CD4-positive, CD25-positive, alpha-beta regulatory T cell (primary cell): ENCODE results near the gene PPP1CC. TPM values are rescaled to one million over a fixed set of nuclear protein-coding genes. Genes with fewer than 3 reads are reported as not detected.

ENCODE experiments used
- ATAC-seq, 2 donors: fragments of 150-1000 bp; cut with Tn5 transposase; one replicate each; pipeline ENCODE4 v1.10.0; 2021; ENCODE audit warnings: low read depth in 2 of 2, moderate number of reproducible peaks in 2 of 2, moderate library complexity in 1 of 2
- DNase-seq, 3 donors: peaks; one replicate each; pipeline versions ENCODE4 v3.0.0 to v3.0.0-alpha.2; 2012 to 2022; ENCODE audit warnings: mixed read lengths in 1 of 3
- H3K27ac ChIP-seq: one replicate; pipeline ENCODE4 v1.7.0; 2013; ENCODE audit warnings: mild to moderate bottlenecking, low read length; ENCODE audit not compliant: insufficient read depth, poor library complexity, severe bottlenecking
- H3K27me3 ChIP-seq: one replicate; pipeline ENCODE4 v1.7.0; 2013; ENCODE audit warnings: low read length; ENCODE audit not compliant: control insufficient read depth, insufficient read depth
- H3K36me3 ChIP-seq: one replicate; pipeline ENCODE4 v1.7.0; 2013; ENCODE audit warnings: mild to moderate bottlenecking, low read length, moderate library complexity; ENCODE audit not compliant: control insufficient read depth, insufficient read depth
- H3K4me1 ChIP-seq: 2 replicates; pipeline ENCODE4 v1.7.0; 2013; ENCODE audit warnings: mild to moderate bottlenecking, low read length; ENCODE audit not compliant: insufficient read depth, control insufficient read depth, poor library complexity, severe bottlenecking
- H3K4me3 ChIP-seq: one replicate; pipeline ENCODE4 v1.7.0; 2013; ENCODE audit warnings: low read depth, mild to moderate bottlenecking, low read length, moderate library complexity
- H3K9me3 ChIP-seq, 2 experiments: 1 replicate in 1 of 2; 2 replicates in 1 of 2; pipeline ENCODE4 v1.7.0; 2013; ENCODE audit warnings: low read length in 2 of 2, mild to moderate bottlenecking in 1 of 2, moderate library complexity in 1 of 2; ENCODE audit not compliant: control insufficient read depth in 2 of 2
- H3K27ac Mint-ChIP-seq, 3 donors: one replicate each; pipeline ENCODE4 v1.8.0; 2020 to 2022; ENCODE audit warnings: mild to moderate bottlenecking in 3 of 3, mixed read lengths in 3 of 3, moderate library complexity in 2 of 3
- H3K27me3 Mint-ChIP-seq: one replicate; pipeline ENCODE4 v1.8.0; 2022; ENCODE audit warnings: mild to moderate bottlenecking, mixed read lengths
- H3K36me3 Mint-ChIP-seq: one replicate; pipeline ENCODE4 v1.8.0; 2020; ENCODE audit warnings: mixed read lengths
- H3K4me1 Mint-ChIP-seq, 4 donors: one replicate each; pipeline ENCODE4 v1.8.0; 2020 to 2022; ENCODE audit warnings: mixed read lengths in 4 of 4, mild to moderate bottlenecking in 1 of 4
- H3K4me3 Mint-ChIP-seq, 4 donors: one replicate each; pipeline ENCODE4 v1.8.0; 2020 to 2022; ENCODE audit warnings: mild to moderate bottlenecking in 4 of 4, mixed read lengths in 4 of 4, moderate library complexity in 3 of 4
- H3K9me3 Mint-ChIP-seq, 7 donors: one replicate each; pipeline ENCODE4 v1.8.0; 2020 to 2022; ENCODE audit warnings: mixed read lengths in 7 of 7, mild to moderate bottlenecking in 3 of 7, moderate library complexity in 2 of 7
- polyA plus RNA-seq, 4 donors: library from polyadenylated mRNA; unstranded; fragments of 300-500 nt; fragmentation: Illumina TruSeq; gene quantifications; one replicate each; pipeline ENCODE4 v1.2.3, GENCODE V29; 2021
- total RNA-seq: library from RNA; stranded (reverse); gene quantifications from one replicate; pipeline ENCODE4 v1.2.3, GENCODE V29; 2022

Gene PPP1CC
- total and polyA plus RNA-seq, 5 donors from 2014 or later: 166 to 177 (median 174) TPM

DNA sequence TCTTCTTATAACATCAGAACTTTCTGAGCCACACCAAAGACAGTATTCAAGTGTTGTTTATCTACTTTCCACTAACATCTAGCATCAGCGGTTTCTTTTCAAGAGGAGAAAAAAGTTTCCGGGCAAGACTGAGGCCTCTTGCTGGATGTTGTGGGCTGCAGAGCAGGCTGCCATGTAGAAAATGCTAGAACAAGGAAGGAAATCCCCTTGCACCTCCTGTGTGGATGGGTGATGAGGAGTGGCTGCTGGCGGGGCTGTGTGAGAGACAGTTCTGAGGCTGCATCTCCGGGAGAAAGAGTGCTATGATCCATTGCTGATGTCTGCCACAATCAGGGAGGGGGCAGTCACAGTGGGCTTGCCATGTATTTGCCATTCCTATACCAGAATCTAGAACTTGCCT, 37.8 kb upstream of the PPP1CC start:
- Mint-ChIP-seq H3K27me3 (peaks cover 5% of the 10 kb centered on the region), H3K27ac (peak overlapping the region; percentile 69 to 75 (median 73)), H3K36me3 (no peaks in the 10 kb centered on the region), H3K9me3 (no peaks in the 10 kb centered on the region), H3K4me3 (peak overlapping the region; percentile 11 to 66 (median 53)), H3K4me1 (peaks cover 25 to 38% (median 30%) of the 10 kb centered on the region in 4 donors)
- DNase-seq: peak in 1 of 3 donors; percentile 37
- peaks cover 19% of the 10 kb centered on the region for H3K4me1 ChIP-seq
- H3K4me3 ChIP-seq: no peak overlapping the region
- H3K9me3 ChIP-seq: no peaks in the 10 kb centered on the region
- no peak overlapping the region for H3K27ac ChIP-seq
- peak; percentile 45 to 56 for ATAC-seq
- H3K27me3 ChIP-seq: no peaks in the 10 kb centered on the region
- no peaks in the 10 kb centered on the region for H3K36me3 ChIP-seq

DNA sequence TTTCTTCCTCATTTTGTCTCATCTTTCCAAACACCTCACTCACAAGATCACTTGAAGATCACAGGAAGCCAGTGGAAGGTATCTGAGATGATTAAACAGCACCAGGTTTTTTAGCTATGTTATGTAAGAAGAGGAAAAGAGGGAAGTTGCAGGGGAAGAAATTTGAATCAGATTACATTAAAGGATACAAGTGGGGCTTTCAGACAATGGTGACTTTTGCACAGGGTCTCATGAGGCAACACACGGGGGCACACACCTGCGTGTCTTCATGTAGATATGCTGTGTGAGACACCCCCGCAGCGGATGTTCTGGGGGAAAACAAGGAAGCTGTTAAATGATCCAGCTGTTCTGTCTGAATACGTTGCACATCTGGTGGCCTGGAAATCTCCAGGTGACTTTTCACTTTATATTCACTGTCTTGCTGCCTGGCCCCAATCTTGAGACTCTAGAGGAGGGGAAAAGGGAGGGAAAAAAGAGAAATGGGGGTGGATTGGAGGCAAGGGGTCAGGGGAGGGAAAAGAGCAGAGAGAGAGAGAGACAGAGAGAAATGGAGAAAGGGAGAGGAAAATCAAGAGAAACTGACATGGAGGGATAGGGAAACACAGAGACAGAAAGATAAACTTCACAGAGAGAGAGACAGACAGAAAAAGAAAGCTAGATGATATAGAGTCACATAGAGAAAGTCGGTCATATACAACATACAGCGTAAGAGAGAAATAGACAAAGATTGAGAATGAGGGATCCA, 36.3 kb upstream of the PPP1CC start:
- DNase-seq: no peak
- Mint-ChIP-seq H3K4me1 (peaks cover 25 to 39% (median 32%) of the 10 kb centered on the region in 4 donors), H3K27ac (peak overlapping the region in 2 of 3 donors; percentile 73 to 91), H3K27me3 (peaks cover 5% of the 10 kb centered on the region), H3K36me3 (no peaks in the 10 kb centered on the region), H3K4me3 (peak overlapping the region in 2 of 4 donors; percentile 64 to 77), H3K9me3 (peaks cover 0 to 1% (median 0%) of the 10 kb centered on the region in 7 donors)
- Histone ChIP-seq H3K4me3 (no peak overlapping the region), H3K27me3 (no peaks in the 10 kb centered on the region), H3K36me3 (no peaks in the 10 kb centered on the region), H3K4me1 (peaks cover 19% of the 10 kb centered on the region), H3K9me3 (no peaks in the 10 kb centered on the region), H3K27ac (no peak overlapping the region)
- ATAC-seq: no peak

DNA sequence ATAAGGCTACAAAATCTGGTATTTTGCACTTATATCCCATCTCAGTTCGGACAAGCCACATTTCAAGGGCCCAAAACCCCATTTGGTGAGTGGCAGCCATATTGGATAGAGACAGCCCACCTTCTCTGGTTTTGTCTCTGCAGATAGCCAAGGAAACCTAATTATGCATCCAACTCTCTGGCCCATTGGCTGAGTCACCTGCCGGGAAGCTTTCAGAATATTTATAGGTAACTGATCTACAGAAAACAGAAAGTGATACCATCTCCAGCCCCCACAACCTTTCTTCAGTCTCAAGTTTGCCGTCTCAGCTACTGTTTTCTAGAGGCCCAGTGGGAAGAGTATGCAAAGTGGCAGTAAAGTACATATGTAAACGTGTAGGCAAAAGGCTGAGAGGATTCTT, 33.7 kb upstream of the PPP1CC start:
- Histone ChIP-seq H3K4me3 (no peak overlapping the region), H3K27me3 (no peaks in the 10 kb centered on the region), H3K4me1 (peaks cover 28% of the 10 kb centered on the region), H3K36me3 (no peaks in the 10 kb centered on the region), H3K27ac (no peak overlapping the region), H3K9me3 (no peaks in the 10 kb centered on the region)
- Mint-ChIP-seq H3K27me3 (no peaks in the 10 kb centered on the region), H3K36me3 (no peaks in the 10 kb centered on the region), H3K27ac (peak overlapping the region in 1 of 3 donors; percentile 65), H3K4me1 (peaks cover 31 to 55% (median 44%) of the 10 kb centered on the region in 4 donors), H3K9me3 (peaks cover 0 to 1% (median 0%) of the 10 kb centered on the region in 7 donors), H3K4me3 (peak overlapping the region in 1 of 4 donors; percentile 1)
- ATAC-seq (peak; percentile 44 to 48), DNase-seq (peak in 1 of 3 donors; percentile 72)

DNA sequence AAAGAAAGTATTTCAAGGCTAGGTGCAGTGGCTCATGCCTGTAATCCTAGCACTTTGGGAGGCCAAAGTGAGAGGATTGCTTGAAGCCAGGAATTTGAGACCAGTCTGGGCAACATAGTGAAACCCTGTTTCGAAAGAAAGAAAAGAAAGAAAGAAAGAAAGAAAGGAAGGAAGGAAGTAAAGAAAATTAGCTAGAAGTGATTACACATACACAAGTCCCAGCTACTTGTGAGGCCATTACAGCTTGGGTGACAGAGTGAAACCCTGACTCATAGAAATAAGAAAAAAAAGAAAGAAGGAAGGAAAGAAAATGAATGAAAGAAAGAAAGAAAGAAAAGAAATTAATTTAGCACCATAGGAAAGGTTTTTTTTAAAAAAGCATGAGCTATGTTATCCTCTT, 33.3 kb upstream of the PPP1CC start:
- Mint-ChIP-seq H3K4me1 (peaks cover 31 to 56% (median 45%) of the 10 kb centered on the region in 4 donors), H3K27ac (peak overlapping the region in 2 of 3 donors; percentile 59 to 73), H3K9me3 (peaks cover 0 to 1% (median 0%) of the 10 kb centered on the region in 7 donors), H3K36me3 (no peaks in the 10 kb centered on the region), H3K27me3 (no peaks in the 10 kb centered on the region), H3K4me3 (no peak overlapping the region)
- Histone ChIP-seq H3K9me3 (no peaks in the 10 kb centered on the region), H3K4me1 (peaks cover 28% of the 10 kb centered on the region), H3K4me3 (no peak overlapping the region), H3K27me3 (no peaks in the 10 kb centered on the region), H3K27ac (no peak overlapping the region), H3K36me3 (no peaks in the 10 kb centered on the region)
- DNase-seq (no peak), ATAC-seq (no peak)

DNA sequence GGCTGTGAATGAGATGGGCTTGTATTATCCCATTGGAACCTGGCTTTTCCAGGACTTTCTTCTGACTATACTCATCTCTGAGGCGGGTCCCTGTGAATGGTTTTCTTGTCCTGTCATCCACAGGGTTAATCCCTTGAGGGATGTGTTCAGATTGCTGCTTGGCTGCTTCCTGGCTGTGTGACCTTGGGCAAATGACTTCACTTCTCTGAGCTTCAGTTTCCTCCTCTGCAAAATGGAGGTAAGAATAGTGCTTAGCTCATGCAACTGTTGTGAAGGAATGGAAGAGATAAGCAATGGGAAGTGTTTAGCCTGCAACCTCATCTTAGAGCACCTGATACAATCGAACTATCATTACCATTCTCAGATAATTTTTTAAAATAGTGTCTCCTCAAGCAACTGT, 32.1 kb upstream of the PPP1CC start:
- H3K27ac ChIP-seq: no peak overlapping the region
- Mint-ChIP-seq H3K9me3 (peaks cover 0 to 2% (median 0%) of the 10 kb centered on the region in 7 donors), H3K27ac (peak overlapping the region in 1 of 3 donors; percentile 23), H3K27me3 (no peaks in the 10 kb centered on the region), H3K4me3 (no peak overlapping the region), H3K4me1 (peaks cover 24 to 47% (median 37%) of the 10 kb centered on the region in 4 donors), H3K36me3 (no peaks in the 10 kb centered on the region)
- H3K9me3 ChIP-seq: no peaks in the 10 kb centered on the region
- DNase-seq: no peak
- no peaks in the 10 kb centered on the region for H3K27me3 ChIP-seq
- H3K4me3 ChIP-seq: no peak overlapping the region
- H3K4me1 ChIP-seq: peaks cover 19% of the 10 kb centered on the region
- H3K36me3 ChIP-seq: no peaks in the 10 kb centered on the region
- ATAC-seq: no peak

DNA sequence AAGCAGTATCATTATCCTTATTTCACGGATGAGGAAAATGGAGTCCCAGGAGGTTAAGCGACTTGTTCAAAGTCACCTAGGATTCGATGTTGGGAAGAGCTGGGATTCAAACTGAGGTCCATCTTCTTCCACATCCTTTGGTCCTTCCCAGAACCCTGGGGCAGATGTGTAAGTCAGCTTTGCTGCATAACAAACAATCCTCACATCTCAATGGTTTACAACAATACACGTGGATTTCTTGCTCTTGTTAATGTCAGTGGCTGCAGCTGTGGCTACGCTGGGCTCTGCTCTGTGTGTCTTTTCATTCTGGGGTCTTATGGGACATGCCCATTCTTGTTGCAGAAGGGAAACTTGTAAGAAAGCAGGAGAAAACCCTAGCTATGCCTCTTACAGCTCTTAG, 26.3 kb upstream of the PPP1CC start:
- Mint-ChIP-seq H3K4me1 (peaks cover 9 to 17% (median 14%) of the 10 kb centered on the region in 4 donors), H3K36me3 (no peaks in the 10 kb centered on the region), H3K4me3 (no peak overlapping the region), H3K27ac (no peak overlapping the region), H3K9me3 (peaks cover 0 to 2% (median 0%) of the 10 kb centered on the region in 7 donors), H3K27me3 (peaks cover 9% of the 10 kb centered on the region)
- H3K4me3 ChIP-seq: no peak overlapping the region
- no peak for ATAC-seq
- peaks cover 9% of the 10 kb centered on the region for H3K4me1 ChIP-seq
- H3K27ac ChIP-seq: no peak overlapping the region
- DNase-seq: no peak
- no peaks in the 10 kb centered on the region for H3K27me3 ChIP-seq
- no peaks in the 10 kb centered on the region for H3K9me3 ChIP-seq
- no peaks in the 10 kb centered on the region for H3K36me3 ChIP-seq

DNA sequence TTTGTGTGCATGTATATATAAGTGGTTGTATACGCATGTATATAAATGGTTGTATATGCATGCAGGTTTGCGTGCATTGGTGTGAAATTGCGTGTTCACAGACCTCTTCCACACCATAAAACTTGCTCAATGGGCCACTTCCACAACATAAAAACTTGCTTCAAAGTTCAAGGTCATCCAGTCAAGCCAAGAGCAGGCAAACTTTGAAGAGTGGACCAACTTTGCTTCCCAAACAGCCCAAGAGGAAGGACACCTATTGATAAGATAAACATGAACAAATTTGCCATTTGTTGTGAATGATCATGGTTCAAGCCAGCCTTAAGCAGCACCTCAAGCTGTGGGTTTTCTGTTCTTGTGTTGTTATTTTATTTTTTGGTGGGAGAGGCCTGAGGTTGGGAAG, 25.2 kb upstream of the PPP1CC start:
- Mint-ChIP-seq H3K36me3 (no peaks in the 10 kb centered on the region), H3K27ac (no peak overlapping the region), H3K4me1 (peaks cover 6 to 14% (median 10%) of the 10 kb centered on the region in 4 donors), H3K4me3 (no peak overlapping the region), H3K9me3 (peaks cover 0 to 2% (median 0%) of the 10 kb centered on the region in 7 donors), H3K27me3 (peaks cover 9% of the 10 kb centered on the region)
- DNase-seq (no peak), ATAC-seq (no peak)
- H3K27ac ChIP-seq: no peak overlapping the region
- H3K9me3 ChIP-seq: no peaks in the 10 kb centered on the region
- peaks cover 6% of the 10 kb centered on the region for H3K4me1 ChIP-seq
- H3K27me3 ChIP-seq: no peaks in the 10 kb centered on the region
- no peaks in the 10 kb centered on the region for H3K36me3 ChIP-seq
- no peak overlapping the region for H3K4me3 ChIP-seq
